A549 (cell line): Measurements from ENCODE around the gene MRPS15.
A peak's percentile ranks its signal among the peaks of the same experiment; 100 is the strongest.

Source experiments
- CHD2 ChIP-seq: fragments of 150-350 bp; IDR thresholded peaks from 2 replicates; pipeline ENCODE4 v1.6.1; 2014; ENCODE audit warnings: low read length; ENCODE audit not compliant: partially characterized antibody
- KDM5A ChIP-seq: fragments of 200-600 bp; sonication (generic); IDR thresholded peaks from 2 replicates; pipeline ENCODE4 v1.6.1; 2016; ENCODE audit warnings: antibody characterized with exemption, mild to moderate bottlenecking
- MAFK ChIP-seq: fragments of 450-650 bp; IDR thresholded peaks from 2 replicates; pipeline ENCODE4 v1.6.1; 2014; ENCODE audit not compliant: partially characterized antibody
- MAZ ChIP-seq: fragments of 150-350 bp; IDR thresholded peaks from 2 replicates; pipeline ENCODE4 v1.6.1; 2014; ENCODE audit warnings: antibody characterized with exemption, low read depth, low read length, borderline replicate concordance
- MYC ChIP-seq: IDR thresholded peaks from 2 replicates; pipeline ENCODE4 v1.6.1; 2012; ENCODE audit warnings: mild to moderate bottlenecking, inconsistent platforms, low read length, improper control_type of control experiment, borderline replicate concordance
- NR3C1 ChIP-seq: fragments of >200 bp; sonication (Bioruptor Twin); formaldehyde crosslinking; IDR thresholded peaks from 3 replicates; pipeline ENCODE4 v1.6.1; 2017
- POLR2A ChIP-seq: IDR thresholded peaks from 2 replicates; pipeline ENCODE4 v1.6.1; 2012; ENCODE audit warnings: mild to moderate bottlenecking, low read length
- RNF2 ChIP-seq: fragments of 200-600 bp; sonication (generic); IDR thresholded peaks from 2 replicates; pipeline ENCODE4 v1.6.1; 2016; ENCODE audit warnings: low read depth, mild to moderate bottlenecking, antibody characterized with exemption, moderate library complexity, borderline replicate concordance
- USF2 ChIP-seq: fragments of 450-650 bp; IDR thresholded peaks from 2 replicates; pipeline ENCODE4 v1.6.1; 2014; ENCODE audit warnings: antibody characterized with exemption
- ZSCAN20 ChIP-seq: fragments of 250-450 bp; sonication (Bioruptor Pico); IDR thresholded peaks from 2 replicates; pipeline ENCODE4 v1.8.0; 2022; ENCODE audit warnings: mild to moderate bottlenecking, moderate library complexity
- TF ChIP-seq, protein P1 (sequence below): fragments of >200 bp; sonication (Bioruptor Twin); formaldehyde crosslinking; IDR thresholded peaks from 3 replicates; pipeline ENCODE4 v1.5.1; 2016
- TF ChIP-seq, protein P2 (sequence below): IDR thresholded peaks from 2 replicates; pipeline ENCODE4 v1.6.1; 2012

GRCh38 chr1:36486439-36487335 is 22.5 kb upstream of the MRPS15 start:
- no peak for TF ChIP-seq POLR2A
- no peak for TF ChIP-seq KDM5A
- TF ChIP-seq, protein P1, sequence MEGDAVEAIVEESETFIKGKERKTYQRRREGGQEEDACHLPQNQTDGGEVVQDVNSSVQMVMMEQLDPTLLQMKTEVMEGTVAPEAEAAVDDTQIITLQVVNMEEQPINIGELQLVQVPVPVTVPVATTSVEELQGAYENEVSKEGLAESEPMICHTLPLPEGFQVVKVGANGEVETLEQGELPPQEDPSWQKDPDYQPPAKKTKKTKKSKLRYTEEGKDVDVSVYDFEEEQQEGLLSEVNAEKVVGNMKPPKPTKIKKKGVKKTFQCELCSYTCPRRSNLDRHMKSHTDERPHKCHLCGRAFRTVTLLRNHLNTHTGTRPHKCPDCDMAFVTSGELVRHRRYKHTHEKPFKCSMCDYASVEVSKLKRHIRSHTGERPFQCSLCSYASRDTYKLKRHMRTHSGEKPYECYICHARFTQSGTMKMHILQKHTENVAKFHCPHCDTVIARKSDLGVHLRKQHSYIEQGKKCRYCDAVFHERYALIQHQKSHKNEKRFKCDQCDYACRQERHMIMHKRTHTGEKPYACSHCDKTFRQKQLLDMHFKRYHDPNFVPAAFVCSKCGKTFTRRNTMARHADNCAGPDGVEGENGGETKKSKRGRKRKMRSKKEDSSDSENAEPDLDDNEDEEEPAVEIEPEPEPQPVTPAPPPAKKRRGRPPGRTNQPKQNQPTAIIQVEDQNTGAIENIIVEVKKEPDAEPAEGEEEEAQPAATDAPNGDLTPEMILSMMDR, result no peak
- no peak for TF ChIP-seq MYC
- TF ChIP-seq, protein P2, sequence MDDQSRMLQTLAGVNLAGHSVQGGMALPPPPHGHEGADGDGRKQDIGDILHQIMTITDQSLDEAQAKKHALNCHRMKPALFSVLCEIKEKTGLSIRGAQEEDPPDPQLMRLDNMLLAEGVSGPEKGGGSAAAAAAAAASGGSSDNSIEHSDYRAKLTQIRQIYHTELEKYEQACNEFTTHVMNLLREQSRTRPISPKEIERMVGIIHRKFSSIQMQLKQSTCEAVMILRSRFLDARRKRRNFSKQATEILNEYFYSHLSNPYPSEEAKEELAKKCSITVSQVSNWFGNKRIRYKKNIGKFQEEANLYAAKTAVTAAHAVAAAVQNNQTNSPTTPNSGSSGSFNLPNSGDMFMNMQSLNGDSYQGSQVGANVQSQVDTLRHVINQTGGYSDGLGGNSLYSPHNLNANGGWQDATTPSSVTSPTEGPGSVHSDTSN, result no peak
- TF ChIP-seq USF2, result no peak
- TF ChIP-seq RNF2, result no peak
- TF ChIP-seq MAFK, result no peak
- no peak for TF ChIP-seq MAZ
- TF ChIP-seq ZSCAN20 (CRISPR knock-in tag), result peak; percentile 59; the same call in 1 of the 2 replicates
- no peak for TF ChIP-seq NR3C1
- no peak for TF ChIP-seq CHD2
